ENCODE measurements around the gene SMPD2. TPM values are rescaled to one million over a fixed set of nuclear protein-coding genes. Genes with fewer than 3 reads are reported as not detected.

The SMPD2 gene, protein sequence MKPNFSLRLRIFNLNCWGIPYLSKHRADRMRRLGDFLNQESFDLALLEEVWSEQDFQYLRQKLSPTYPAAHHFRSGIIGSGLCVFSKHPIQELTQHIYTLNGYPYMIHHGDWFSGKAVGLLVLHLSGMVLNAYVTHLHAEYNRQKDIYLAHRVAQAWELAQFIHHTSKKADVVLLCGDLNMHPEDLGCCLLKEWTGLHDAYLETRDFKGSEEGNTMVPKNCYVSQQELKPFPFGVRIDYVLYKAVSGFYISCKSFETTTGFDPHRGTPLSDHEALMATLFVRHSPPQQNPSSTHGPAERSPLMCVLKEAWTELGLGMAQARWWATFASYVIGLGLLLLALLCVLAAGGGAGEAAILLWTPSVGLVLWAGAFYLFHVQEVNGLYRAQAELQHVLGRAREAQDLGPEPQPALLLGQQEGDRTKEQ
- 13.0 TPM for polyA plus RNA-seq
- long read RNA-seq, donor 1, partial matches to known transcripts = 0 of 2 reads
- long read RNA-seq, donor 1, other reads (novel, unspliced or antisense) = 0 of 2 reads
- long read RNA-seq, donor 2, partial matches to known transcripts = 0 of 2 reads
- long read RNA-seq, donor 2, other reads (novel, unspliced or antisense) = 0 of 2 reads
- long read RNA-seq, donor 3, partial matches to known transcripts = 0 of 4 reads
- long read RNA-seq, donor 3, other reads (novel, unspliced or antisense) = 0 of 4 reads
- long read RNA-seq, donor 4 = 0 reads
- long read RNA-seq, donor 5, partial matches to known transcripts = 0 of 1 reads
- long read RNA-seq, donor 5, other reads (novel, unspliced or antisense) = 0 of 1 reads
- long read RNA-seq, donor 6, partial matches to known transcripts = 0 of 3 reads
- long read RNA-seq, donor 6, other reads (novel, unspliced or antisense) = 0 of 3 reads
- long read RNA-seq, donor 7, partial matches to known transcripts = 0 of 1 reads
- long read RNA-seq, donor 7, other reads (novel, unspliced or antisense) = 0 of 1 reads
- long read RNA-seq, donor 8, partial matches to known transcripts = 0 of 3 reads
- long read RNA-seq, donor 8, other reads (novel, unspliced or antisense) = 0 of 3 reads
- long read RNA-seq, donor 9, partial matches to known transcripts = 0 of 3 reads
- long read RNA-seq, donor 9, other reads (novel, unspliced or antisense) = 0 of 3 reads
- long read RNA-seq, donor 10, transcript SMPD2-201 (10 exons, 1,645 nt) = major isoform, 10 of 10 reads
- long read RNA-seq, donor 10, partial matches to known transcripts = 0 of 10 reads
- long read RNA-seq, donor 10, other reads (novel, unspliced or antisense) = 0 of 10 reads
- long read RNA-seq, donor 11, partial matches to known transcripts = 0 of 2 reads
- long read RNA-seq, donor 11, other reads (novel, unspliced or antisense) = 0 of 2 reads

DNA sequence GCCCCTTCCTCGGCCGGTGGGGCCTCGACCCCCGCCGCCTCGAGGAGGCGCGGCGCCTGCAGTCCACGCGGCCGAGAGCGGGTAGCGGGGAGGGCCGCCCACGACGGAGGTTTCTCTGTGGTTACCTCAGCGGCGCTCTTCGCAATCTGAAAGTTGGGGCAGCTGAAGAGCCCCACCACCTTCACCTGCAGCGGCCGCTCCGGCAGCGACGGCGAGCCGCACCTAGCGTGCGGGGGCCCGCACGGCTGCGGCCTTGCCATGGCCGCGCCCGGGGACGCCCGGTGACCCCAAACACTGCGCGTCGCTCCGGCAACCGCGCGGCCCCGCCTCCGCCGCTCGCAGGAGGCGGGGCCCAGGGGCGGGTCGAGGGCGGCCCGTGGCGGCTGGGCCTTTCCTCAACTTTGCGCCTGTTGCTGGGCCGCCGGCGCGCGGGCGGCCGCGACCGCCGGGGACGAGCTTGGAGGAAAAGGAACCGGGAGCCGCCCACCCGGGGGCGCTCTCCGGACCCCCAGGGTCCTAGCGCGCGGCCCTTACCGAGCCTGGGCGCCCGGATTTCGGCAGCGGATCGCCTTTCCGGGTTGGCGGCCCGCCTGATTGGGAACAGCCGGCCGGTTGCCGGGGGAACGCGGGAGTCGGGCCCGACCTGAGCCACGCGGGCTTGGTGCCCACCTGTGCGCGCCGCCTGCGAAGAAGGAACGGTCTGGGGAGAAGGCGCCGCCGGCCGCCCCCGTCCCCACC, at the start of gene SMPD2, which contains the start of gene PPIL6:
TSS of gene SMPD2 (plus strand) at position 394 of the 738 bp plus-strand sequence. CDS start 398 bp downstream, outside the sequence.
TSS of gene PPIL6 (minus strand) at position 298 of the 738 bp plus-strand sequence. CDS start at position 260, 38 bp downstream.
- Histone ChIP-seq H3K4me3 (ENCODE audit: low read length) (peak within 1 kb of the TSS; percentile 70), H3K27ac (ENCODE audit: low read length) (peak within 1 kb of the TSS; percentile 69), H3K36me3 (ENCODE audit: control insufficient read depth, insufficient read depth, low read length) (peaks cover 31% of the 10 kb centered on the region), H3K9me3 (ENCODE audit: control insufficient read depth, low read depth, low read length) (no peaks in the 10 kb centered on the region), H3K4me1 (ENCODE audit: control insufficient read depth, insufficient read depth, low read length) (peaks cover 7% of the 10 kb centered on the region), H3K27me3 (ENCODE audit: control insufficient read depth, insufficient read depth, low read length) (no peaks in the 10 kb centered on the region)
- no CpG with 5 or more reads among the region's 102 CpGs for WGBS (ENCODE audit: insufficient coverage, low lambda C conversion rate)
- DNase-seq = peak; percentile 91 to 95

DNA sequence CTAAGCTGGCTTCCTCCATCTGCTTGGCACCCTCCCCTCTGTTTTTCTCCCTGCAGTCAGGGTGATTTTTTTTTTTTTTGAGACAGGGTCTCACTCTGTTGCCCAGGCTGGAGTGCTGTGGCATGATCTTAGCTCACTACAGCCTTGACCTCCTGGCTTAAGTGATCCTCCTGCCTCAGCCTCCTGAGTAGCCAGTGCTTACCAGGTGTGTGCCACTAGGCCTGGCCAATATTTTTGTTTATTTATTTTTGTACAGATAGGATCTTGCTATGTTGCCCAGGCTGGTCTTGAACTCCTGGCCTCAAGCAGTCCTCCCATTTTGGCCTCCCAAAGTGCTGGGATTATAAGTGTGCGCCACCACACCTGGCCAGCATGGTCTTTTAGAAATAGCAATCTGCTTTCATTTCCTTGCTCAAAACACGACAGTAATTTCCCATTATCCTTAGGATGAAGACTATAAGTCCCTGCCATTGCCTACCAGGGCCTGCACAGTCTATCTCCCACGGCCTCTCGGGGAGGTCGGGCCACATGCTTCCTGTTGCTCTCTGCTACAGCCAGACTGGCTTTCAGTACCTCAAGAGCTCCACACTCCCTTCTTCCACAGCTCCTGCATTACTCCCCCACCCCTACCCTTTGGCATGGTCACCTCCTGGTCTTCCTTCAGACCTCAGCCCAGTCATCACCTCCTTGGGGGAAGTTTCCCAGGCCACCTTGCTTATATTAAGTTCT, 47.2 kb upstream of the SMPD2 start:
- no peak for DNase-seq
- Histone ChIP-seq H3K36me3 (ENCODE audit: control insufficient read depth, insufficient read depth, low read length) (no peaks in the 10 kb centered on the region), H3K9me3 (ENCODE audit: control insufficient read depth, low read depth, low read length) (no peaks in the 10 kb centered on the region), H3K27ac (ENCODE audit: low read length) (no peak overlapping the region), H3K4me3 (ENCODE audit: low read length) (no peak overlapping the region), H3K27me3 (ENCODE audit: control insufficient read depth, insufficient read depth, low read length) (no peaks in the 10 kb centered on the region), H3K4me1 (ENCODE audit: control insufficient read depth, insufficient read depth, low read length) (peaks cover 9% of the 10 kb centered on the region)
- WGBS (ENCODE audit: insufficient coverage, low lambda C conversion rate) = no CpG with 5 or more reads among the region's 5 CpGs

DNA sequence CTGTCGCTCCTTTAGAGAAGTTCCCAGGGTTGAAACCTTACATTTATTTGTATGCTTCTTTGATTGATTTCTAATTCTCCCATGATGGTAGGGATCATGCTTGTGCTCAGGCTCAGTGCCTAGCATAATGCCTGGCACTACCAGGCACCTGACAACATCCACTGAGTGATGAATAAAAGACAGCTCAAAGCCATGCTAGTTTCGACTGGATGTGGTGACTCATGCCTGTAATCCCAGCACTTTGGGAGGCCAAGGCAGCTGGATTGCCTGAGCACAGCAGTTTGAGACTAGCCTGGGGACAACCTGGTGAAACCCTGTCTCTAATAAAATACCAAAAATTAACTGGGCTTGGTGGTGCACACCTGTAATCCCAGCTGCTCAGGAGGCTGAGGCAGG, 46.6 kb upstream of the SMPD2 start:
- Histone ChIP-seq H3K4me3 (ENCODE audit: low read length) (no peak overlapping the region), H3K36me3 (ENCODE audit: control insufficient read depth, insufficient read depth, low read length) (no peaks in the 10 kb centered on the region), H3K27me3 (ENCODE audit: control insufficient read depth, insufficient read depth, low read length) (no peaks in the 10 kb centered on the region), H3K4me1 (ENCODE audit: control insufficient read depth, insufficient read depth, low read length) (peaks cover 9% of the 10 kb centered on the region), H3K9me3 (ENCODE audit: control insufficient read depth, low read depth, low read length) (no peaks in the 10 kb centered on the region), H3K27ac (ENCODE audit: low read length) (no peak overlapping the region)
- DNase-seq = no peak
- no CpG with 5 or more reads among the region's 2 CpGs for WGBS (ENCODE audit: insufficient coverage, low lambda C conversion rate)

DNA sequence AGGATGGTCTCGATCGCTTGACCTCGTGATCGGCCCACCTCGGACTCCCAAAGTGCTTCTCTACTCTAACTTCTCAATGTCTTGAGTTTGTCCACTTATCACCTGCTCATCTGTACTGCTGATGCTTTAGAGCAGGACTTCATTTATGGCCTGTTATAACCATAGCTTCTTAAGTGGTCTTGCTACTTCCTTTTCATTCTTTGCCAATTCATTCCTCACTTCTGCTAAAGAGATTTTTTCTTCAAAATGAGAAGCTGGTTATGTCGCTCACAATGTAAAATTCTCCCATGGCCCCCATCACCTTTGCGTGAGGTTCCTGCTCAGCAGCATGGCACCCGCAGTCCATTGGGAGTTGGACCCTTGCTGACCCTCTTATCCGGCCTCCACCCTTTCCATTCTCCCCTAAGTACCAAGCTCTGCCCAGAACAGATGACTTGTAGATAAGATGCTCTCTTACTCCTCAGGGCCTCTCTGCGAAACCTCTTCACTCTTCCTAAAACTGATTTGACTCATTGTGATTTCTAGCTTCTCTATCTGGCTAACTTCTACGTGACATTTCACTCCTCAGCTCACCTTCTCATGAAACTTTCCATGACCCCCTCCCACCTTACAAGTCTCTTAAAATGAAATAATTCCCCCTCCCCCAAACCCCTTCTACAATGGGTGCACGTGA, 44.3 kb upstream of the SMPD2 start:
- 94% methylated on average over 4 of the region's 12 CpGs for WGBS (ENCODE audit: insufficient coverage, low lambda C conversion rate)
- Histone ChIP-seq H3K4me1 (ENCODE audit: control insufficient read depth, insufficient read depth, low read length) (no peaks in the 10 kb centered on the region), H3K36me3 (ENCODE audit: control insufficient read depth, insufficient read depth, low read length) (no peaks in the 10 kb centered on the region), H3K27ac (ENCODE audit: low read length) (no peak overlapping the region), H3K9me3 (ENCODE audit: control insufficient read depth, low read depth, low read length) (no peaks in the 10 kb centered on the region), H3K27me3 (ENCODE audit: control insufficient read depth, insufficient read depth, low read length) (no peaks in the 10 kb centered on the region), H3K4me3 (ENCODE audit: low read length) (no peak overlapping the region)
- DNase-seq = no peak

DNA sequence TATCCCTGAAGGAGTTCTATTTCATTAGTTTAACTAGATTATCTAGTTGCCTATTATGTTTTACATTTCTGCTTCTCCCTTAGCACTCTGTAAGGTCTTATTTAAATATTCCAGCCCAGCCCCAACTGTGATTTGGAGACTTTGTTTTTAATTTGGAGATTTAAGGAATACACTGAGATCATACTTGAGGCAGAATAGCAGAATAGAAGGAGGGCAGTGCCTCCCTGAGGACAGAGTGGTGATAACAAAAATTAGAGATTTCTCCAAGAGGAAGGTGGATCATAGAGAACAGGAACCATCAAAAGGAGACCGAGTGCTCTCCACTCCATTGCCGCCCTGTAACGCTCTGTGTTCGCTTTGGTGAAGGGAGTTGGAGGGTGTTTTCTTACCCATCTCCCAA, 43.5 kb upstream of the SMPD2 start:
- Histone ChIP-seq H3K9me3 (ENCODE audit: control insufficient read depth, low read depth, low read length) (no peaks in the 10 kb centered on the region), H3K4me1 (ENCODE audit: control insufficient read depth, insufficient read depth, low read length) (no peaks in the 10 kb centered on the region), H3K27ac (ENCODE audit: low read length) (no peak overlapping the region), H3K27me3 (ENCODE audit: control insufficient read depth, insufficient read depth, low read length) (no peaks in the 10 kb centered on the region), H3K36me3 (ENCODE audit: control insufficient read depth, insufficient read depth, low read length) (no peaks in the 10 kb centered on the region), H3K4me3 (ENCODE audit: low read length) (no peak overlapping the region)
- no peak for DNase-seq
- WGBS (ENCODE audit: insufficient coverage, low lambda C conversion rate) = no CpG with 5 or more reads among the region's 4 CpGs

DNA sequence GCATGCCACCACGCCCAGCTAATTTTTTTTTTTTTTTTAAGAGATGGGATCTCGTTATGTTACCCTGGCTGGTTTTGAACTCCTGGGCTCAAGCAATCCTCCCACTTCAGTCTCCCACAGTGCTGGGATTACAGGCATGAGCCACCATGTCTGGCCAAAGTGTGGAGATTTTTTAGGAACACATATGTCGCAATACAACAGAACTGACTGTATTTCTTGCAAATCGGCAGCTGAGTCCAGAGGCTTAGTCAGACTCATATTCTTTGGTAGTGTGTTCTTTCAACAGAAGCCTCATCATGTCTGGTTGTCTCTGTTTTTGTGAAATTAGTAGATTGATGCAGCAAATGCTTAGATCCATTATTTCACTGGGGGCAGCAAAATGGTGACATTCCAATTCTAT, 34.3 kb upstream of the SMPD2 start:
- H3K36me3 ChIP-seq (ENCODE audit: control insufficient read depth, insufficient read depth, low read length) = no peaks in the 10 kb centered on the region
- WGBS (ENCODE audit: insufficient coverage, low lambda C conversion rate) = no CpG with 5 or more reads among the region's 4 CpGs
- no peaks in the 10 kb centered on the region for H3K9me3 ChIP-seq (ENCODE audit: control insufficient read depth, low read depth, low read length)
- no peak overlapping the region for H3K27ac ChIP-seq (ENCODE audit: low read length)
- H3K4me3 ChIP-seq (ENCODE audit: low read length) = no peak overlapping the region
- H3K27me3 ChIP-seq (ENCODE audit: control insufficient read depth, insufficient read depth, low read length) = no peaks in the 10 kb centered on the region
- no peak for DNase-seq
- H3K4me1 ChIP-seq (ENCODE audit: control insufficient read depth, insufficient read depth, low read length) = no peaks in the 10 kb centered on the region

DNA sequence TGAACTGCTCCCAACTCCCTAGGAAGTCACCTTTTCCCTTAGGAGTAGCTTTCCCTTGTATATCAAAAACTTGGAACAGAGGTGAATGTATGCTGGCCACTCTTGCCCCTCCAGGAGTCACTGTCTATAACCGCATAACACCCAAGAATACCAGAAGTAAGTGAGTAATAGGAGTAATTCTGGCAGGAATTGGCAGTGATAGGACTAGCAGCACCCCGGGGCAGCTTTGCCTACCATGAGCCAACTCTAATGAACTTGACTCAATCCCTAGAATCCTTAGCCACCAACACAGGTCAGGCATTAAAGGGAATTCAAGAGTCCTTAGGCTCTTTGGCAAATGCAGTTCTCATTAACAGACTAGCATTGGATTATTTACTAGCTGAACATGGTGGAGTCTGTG, 29.5 kb upstream of the SMPD2 start:
- no peaks in the 10 kb centered on the region for H3K36me3 ChIP-seq (ENCODE audit: control insufficient read depth, insufficient read depth, low read length)
- no CpG with 5 or more reads among the region's 2 CpGs for WGBS (ENCODE audit: insufficient coverage, low lambda C conversion rate)
- no peaks in the 10 kb centered on the region for H3K27me3 ChIP-seq (ENCODE audit: control insufficient read depth, insufficient read depth, low read length)
- H3K27ac ChIP-seq (ENCODE audit: low read length) = no peak overlapping the region
- H3K9me3 ChIP-seq (ENCODE audit: control insufficient read depth, low read depth, low read length) = no peaks in the 10 kb centered on the region
- H3K4me1 ChIP-seq (ENCODE audit: control insufficient read depth, insufficient read depth, low read length) = no peaks in the 10 kb centered on the region
- DNase-seq = no peak
- no peak overlapping the region for H3K4me3 ChIP-seq (ENCODE audit: low read length)

DNA sequence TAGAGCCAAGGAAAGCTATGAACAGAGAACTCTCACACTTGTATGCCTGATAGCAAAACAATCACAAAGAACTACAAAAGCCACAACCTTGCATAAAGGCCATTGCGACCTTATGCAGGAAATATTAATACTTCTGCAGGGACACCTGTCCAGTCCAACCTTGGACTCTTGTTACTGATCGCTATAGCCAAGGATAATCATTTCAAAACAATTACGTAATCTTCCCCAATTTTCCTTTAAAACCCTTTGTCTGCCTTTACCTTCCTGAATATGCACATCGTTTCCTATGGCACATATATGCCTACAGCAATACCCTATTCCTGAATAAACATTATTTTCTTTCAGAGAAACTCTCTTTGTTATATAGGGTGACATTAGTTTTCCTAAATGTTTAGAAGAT, 22.9 kb upstream of the SMPD2 start:
- WGBS (ENCODE audit: insufficient coverage, low lambda C conversion rate) = 83% methylated on average over 3 of the region's 4 CpGs

DNA sequence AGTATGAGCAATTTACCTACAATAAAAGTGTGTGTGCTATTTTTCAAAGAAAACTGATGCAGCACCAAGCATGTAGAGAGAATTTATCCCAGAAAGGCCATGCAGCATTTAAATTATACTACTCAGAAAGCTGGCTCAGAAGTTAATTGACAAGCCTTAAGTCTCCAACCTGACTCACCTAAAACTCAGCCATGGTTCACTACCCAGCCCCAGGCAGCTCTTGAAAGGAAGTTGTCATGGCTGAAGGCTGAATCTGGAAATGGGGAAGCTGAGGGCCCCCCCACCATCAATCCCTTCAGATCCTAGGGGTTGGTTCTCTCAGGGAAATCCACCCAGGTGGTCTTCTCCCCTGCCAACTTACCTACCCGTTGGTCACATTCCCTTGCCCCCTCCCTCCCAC, 19.8 kb upstream of the SMPD2 start:
- Histone ChIP-seq H3K27me3 (ENCODE audit: control insufficient read depth, insufficient read depth, low read length) (no peaks in the 10 kb centered on the region), H3K9me3 (ENCODE audit: control insufficient read depth, low read depth, low read length) (no peaks in the 10 kb centered on the region), H3K36me3 (ENCODE audit: control insufficient read depth, insufficient read depth, low read length) (no peaks in the 10 kb centered on the region), H3K4me3 (ENCODE audit: low read length) (no peak overlapping the region), H3K27ac (ENCODE audit: low read length) (no peak overlapping the region), H3K4me1 (ENCODE audit: control insufficient read depth, insufficient read depth, low read length) (no peaks in the 10 kb centered on the region)
- DNase-seq = no peak
- WGBS (ENCODE audit: insufficient coverage, low lambda C conversion rate) = no CpG with 5 or more reads among the region's 1 CpG

More for the DNA sequence above, 22.9 kb upstream of the SMPD2 start:
- no peaks in the 10 kb centered on the region for H3K27me3 ChIP-seq (ENCODE audit: control insufficient read depth, insufficient read depth, low read length)
- H3K9me3 ChIP-seq (ENCODE audit: control insufficient read depth, low read depth, low read length) = no peaks in the 10 kb centered on the region
- H3K27ac ChIP-seq (ENCODE audit: low read length) = no peak overlapping the region
- H3K4me1 ChIP-seq (ENCODE audit: control insufficient read depth, insufficient read depth, low read length) = no peaks in the 10 kb centered on the region
- DNase-seq = no peak
- no peak overlapping the region for H3K4me3 ChIP-seq (ENCODE audit: low read length)
- H3K36me3 ChIP-seq (ENCODE audit: control insufficient read depth, insufficient read depth, low read length) = no peaks in the 10 kb centered on the region

Measured in large intestine (tissue), 12 donors.